ENCODE results near the gene LRRC8E.
A peak's percentile ranks its signal among the peaks of the same experiment; 100 is the strongest.

The LRRC8E gene

GRCh38 chr19:7873304-7874075 lies 14.8 kb upstream of the LRRC8E start:
- Histone ChIP-seq H3K4me1 (peaks cover 44 to 62% (median 58%) of the 10 kb centered on the region in 10 experiments), H3K36me3 (no peaks in the 10 kb centered on the region), H3K9me3 (replicated peaks in 1 of 11) (no peaks in the 10 kb centered on the region), H3K4me3 (peak overlapping the region; percentile 60 to 77 (median 68)), H4K20me1 (peaks cover 0 to 37% (median 10%) of the 10 kb centered on the region in 11 experiments; a peak in 12 of 22 replicates), H3K9ac (peak overlapping the region; percentile 46 to 85 (median 71)), H3K4me2 (peak overlapping the region; percentile 85 to 99 (median 98)), H3K27ac (peak overlapping the region in 7 of 11 experiments; percentile 8 to 63 (median 50); a peak in 12 of 22 replicates), H3K27me3 (peaks cover 0 to 23% (median 0%) of the 10 kb centered on the region in 11 experiments; a peak in 10 of 22 replicates)
- no peak for TF ChIP-seq Cebpa-rat (IDR thresholded peaks at IDR 0.05)

DNA sequence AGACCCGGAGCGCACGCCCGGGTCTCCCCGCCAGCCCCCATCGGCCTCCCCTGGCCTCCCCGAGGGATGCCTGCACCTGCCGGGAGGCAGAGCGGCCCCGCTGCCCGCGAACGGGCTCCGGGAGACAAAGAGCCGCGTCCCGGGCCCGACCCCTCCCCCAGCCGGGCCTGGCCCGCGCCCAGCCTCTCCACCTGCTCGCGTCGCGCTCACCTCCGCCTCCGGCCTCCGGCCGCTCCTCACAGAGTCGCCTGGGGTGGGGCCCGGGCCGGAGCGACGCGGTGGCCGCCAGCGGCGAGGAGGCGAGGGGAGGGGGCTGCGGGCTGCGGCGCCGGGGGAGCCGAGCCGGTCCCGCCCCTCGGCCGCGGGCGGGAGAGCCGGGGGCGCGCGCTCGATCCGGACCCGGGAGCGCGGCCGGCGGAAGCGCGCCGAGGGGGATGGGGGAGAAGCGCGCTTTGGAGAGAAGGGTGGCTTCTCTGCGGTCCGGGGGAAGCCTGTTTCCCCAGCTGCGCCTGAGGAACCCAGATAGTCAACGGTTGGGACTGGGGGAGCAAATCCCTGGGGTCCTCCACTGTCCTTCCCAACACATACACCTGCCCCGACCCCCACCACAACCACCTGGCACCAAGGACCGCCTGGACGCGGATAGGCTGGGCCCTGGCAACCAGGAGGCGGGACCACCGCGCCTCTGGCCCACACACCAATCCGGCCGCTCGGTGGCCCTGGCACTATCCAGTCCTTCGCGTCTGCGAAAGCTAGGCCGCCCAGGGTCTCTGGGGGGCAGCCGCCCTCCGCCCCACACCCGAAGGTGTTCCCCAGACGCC lies 14.0 kb upstream of the LRRC8E start, which contains the start of gene PRR36:
Gene PRR36, minus strand, starts transcription at position 315 of the 821 bp plus-strand sequence. CDS start 701 bp downstream, outside the sequence.
- Histone ChIP-seq H3K36me3 (no peaks in the 10 kb centered on the region), H4K20me1 (peaks cover 0 to 29% (median 10%) of the 10 kb centered on the region in 11 experiments; a peak in 12 of 22 replicates), H3K4me2 (peak within 1 kb of the TSS; percentile 85 to 99 (median 98)), H3K27ac (peak within 1 kb of the TSS in 10 of 11 experiments; percentile 8 to 63 (median 47); a peak in 15 of 22 replicates), H3K9ac (peak within 1 kb of the TSS; percentile 46 to 85 (median 71)), H3K9me3 (replicated peaks in 1 of 11) (no peaks in the 10 kb centered on the region), H3K4me3 (peak within 1 kb of the TSS; percentile 60 to 77 (median 68)), H3K4me1 (peaks cover 37 to 60% (median 57%) of the 10 kb centered on the region in 10 experiments), H3K27me3 (peaks cover 0 to 21% (median 0%) of the 10 kb centered on the region in 11 experiments; a peak in 10 of 22 replicates)
- TF ChIP-seq Cebpa-rat (IDR thresholded peaks at IDR 0.05), result no peak

GRCh38 chr19:7874897-7875273 lies 13.4 kb upstream of the LRRC8E start:
- no peak for TF ChIP-seq Cebpa-rat (IDR thresholded peaks at IDR 0.05)
- Histone ChIP-seq H3K9ac (peak overlapping the region in 9 of 11 experiments; percentile 46 to 85 (median 71); a peak in 14 of 22 replicates), H3K36me3 (no peaks in the 10 kb centered on the region), H3K9me3 (replicated peaks in 1 of 11) (no peaks in the 10 kb centered on the region), H3K4me2 (peak overlapping the region; percentile 85 to 99 (median 98)), H3K27me3 (peaks cover 0 to 21% (median 0%) of the 10 kb centered on the region in 11 experiments; a peak in 10 of 22 replicates), H3K27ac (peak overlapping the region in 3 of 11 experiments; percentile 8 to 63 (median 54); a peak in 4 of 22 replicates), H4K20me1 (peaks cover 0 to 23% (median 9%) of the 10 kb centered on the region in 11 experiments; a peak in 12 of 22 replicates), H3K4me3 (peak overlapping the region in 9 of 10 experiments; percentile 66 to 77 (median 69); a peak in 17 of 20 replicates), H3K4me1 (peaks cover 31 to 60% (median 55%) of the 10 kb centered on the region in 10 experiments)

DNA sequence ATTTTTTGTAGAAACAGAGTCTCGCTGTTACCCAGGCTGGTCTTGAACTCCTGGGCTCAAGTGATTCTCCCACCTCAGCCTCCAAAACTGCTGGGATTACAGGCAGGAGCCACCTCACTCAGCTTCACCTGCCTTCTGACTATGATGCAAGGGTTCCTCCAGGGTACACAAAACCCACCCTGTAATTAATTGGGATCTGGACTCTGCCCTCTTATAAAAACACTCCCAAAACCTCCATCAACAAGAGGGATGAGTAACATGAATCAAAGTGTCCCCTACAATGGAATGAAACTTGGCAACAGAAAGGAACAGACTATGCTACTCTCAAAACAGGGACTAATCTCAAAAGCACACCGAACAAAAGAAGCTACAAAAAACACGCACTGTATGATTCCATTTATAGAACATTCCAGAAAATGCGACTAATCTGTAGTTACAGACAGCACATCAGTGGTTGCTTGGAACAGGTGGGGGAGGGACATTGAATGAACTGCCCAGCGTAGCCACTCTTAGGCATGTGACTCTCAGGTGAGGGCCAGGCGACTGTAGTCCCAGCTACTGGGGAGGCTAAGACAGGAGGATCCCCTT lies 11.0 kb upstream of the LRRC8E start:
- Histone ChIP-seq H3K27me3 (peaks cover 0 to 21% (median 0%) of the 10 kb centered on the region in 11 experiments; a peak in 10 of 22 replicates), H3K27ac (no peak overlapping the region), H3K9me3 (replicated peaks in 1 of 11) (0 out of 22 replicates have a peak, but pooled peaks cover 0 to 4% (median 0%) of the 10 kb centered on the region in 11 experiments), H3K9ac (no peak overlapping the region), H3K4me1 (peaks cover 19 to 44% (median 41%) of the 10 kb centered on the region in 10 experiments), H4K20me1 (peaks cover 0 to 7% (median 0%) of the 10 kb centered on the region in 11 experiments; a peak in 1 of 22 replicates), H3K36me3 (no peaks in the 10 kb centered on the region), H3K4me2 (no peak overlapping the region), H3K4me3 (no peak overlapping the region)
- no peak for TF ChIP-seq Cebpa-rat (IDR thresholded peaks at IDR 0.05)

- Histone ChIP-seq H3K27ac (peak overlapping the region in 2 of 11 experiments; percentile 31 to 32; a peak in 3 of 22 replicates), H3K36me3 (no peaks in the 10 kb centered on the region), H3K9me3 (replicated peaks in 1 of 11) (0 out of 22 replicates have a peak, but pooled peaks cover 0 to 4% (median 0%) of the 10 kb centered on the region in 11 experiments), H3K27me3 (peaks cover 0 to 6% (median 0%) of the 10 kb centered on the region in 11 experiments; a peak in 8 of 22 replicates), H3K4me1 (peaks cover 16 to 43% (median 36%) of the 10 kb centered on the region in 10 experiments), H4K20me1 (no peaks in the 10 kb centered on the region), H3K4me3 (no peak overlapping the region), H3K4me2 (peak overlapping the region in 8 of 11 experiments; percentile 12 to 60 (median 46); a peak in 12 of 22 replicates), H3K9ac (peak overlapping the region in 1 of 11 experiments; percentile 41; a peak in 2 of 22 replicates)
- no peak for TF ChIP-seq Cebpa-rat (IDR thresholded peaks at IDR 0.05)
Observed at GRCh38 chr19:7879111-7879807, 9.1 kb upstream of the LRRC8E start.

- no peak overlapping the region for H3K4me3 ChIP-seq
- no peak for TF ChIP-seq Cebpa-rat (IDR thresholded peaks at IDR 0.05)
- peak overlapping the region in 4 of 11 experiments; percentile 12 to 60 (median 57); a peak in 4 of 22 replicates for H3K4me2 ChIP-seq
- H3K27ac ChIP-seq, result no peak overlapping the region
- H3K9ac ChIP-seq, result no peak overlapping the region
- 0 out of 22 replicates have a peak, but pooled peaks cover 0 to 4% (median 0%) of the 10 kb centered on the region in 11 experiments for H3K9me3 ChIP-seq (replicated peaks in 1 of 11)
- no peaks in the 10 kb centered on the region for H3K36me3 ChIP-seq
- peaks cover 0 to under 1% (median 0%) of the 10 kb centered on the region in 11 experiments; a peak in 2 of 22 replicates for H3K27me3 ChIP-seq
- H3K4me1 ChIP-seq, result peaks cover 12 to 38% (median 31%) of the 10 kb centered on the region in 10 experiments
- H4K20me1 ChIP-seq, result no peaks in the 10 kb centered on the region
Observed at GRCh38 chr19:7879836-7880235, 8.5 kb upstream of the LRRC8E start.

DNA sequence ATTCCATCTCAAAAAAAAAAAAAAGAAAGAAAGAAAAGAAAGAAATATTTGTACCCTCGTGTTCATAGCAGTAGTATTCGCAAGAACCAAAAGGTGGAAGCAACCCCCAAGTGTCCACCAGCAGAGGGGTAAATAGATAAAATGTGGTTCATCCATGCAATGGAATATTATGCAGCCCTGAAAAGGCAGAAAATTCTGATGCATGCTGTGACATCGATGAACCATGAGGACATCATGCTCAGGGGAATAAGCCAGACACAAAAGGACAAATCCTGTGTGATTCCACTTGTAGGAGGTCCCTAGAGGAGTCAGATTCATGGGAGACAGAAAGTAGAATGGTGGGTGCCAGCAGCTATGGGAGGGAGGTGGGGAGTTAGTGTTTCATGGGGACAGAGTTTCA lies 6.4 kb upstream of the LRRC8E start:
- H3K4me2 ChIP-seq, result no peak overlapping the region
- no peak overlapping the region for H3K4me3 ChIP-seq
- H3K4me1 ChIP-seq, result peaks cover 12 to 43% (median 30%) of the 10 kb centered on the region in 10 experiments
- no peak for TF ChIP-seq Cebpa-rat (IDR thresholded peaks at IDR 0.05)
- H4K20me1 ChIP-seq, result no peaks in the 10 kb centered on the region
- H3K27me3 ChIP-seq, result no peaks in the 10 kb centered on the region
- no peaks in the 10 kb centered on the region for H3K36me3 ChIP-seq
- H3K9me3 ChIP-seq (replicated peaks in 1 of 11), result 0 out of 22 replicates have a peak, but pooled peaks cover 0 to 4% (median 0%) of the 10 kb centered on the region in 11 experiments
- H3K9ac ChIP-seq, result no peak overlapping the region
- H3K27ac ChIP-seq, result no peak overlapping the region
